HEK293 (cell line): ENCODE measurements around the gene FLNC.
A peak's percentile ranks its signal among the peaks of the same experiment; 100 is the strongest.

Experiments
- BCL11A ChIP-seq: fragments of 450-650 bp; formaldehyde crosslinking; IDR thresholded peaks from 2 replicates; pipeline ENCODE4 v1.5.1; 2016; ENCODE audit warnings: low read depth, missing biosample characterization, missing genetic modification characterization
- IKZF3 ChIP-seq: fragments of 450-650 bp; IDR thresholded peaks from 2 replicates; pipeline ENCODE4 v1.5.0; 2018; ENCODE audit warnings: missing biosample characterization, mild to moderate bottlenecking, missing genetic modification characterization, moderate library complexity
- MEIS1 ChIP-seq: sonication (generic); formaldehyde crosslinking; IDR thresholded peaks from 2 replicates; pipeline ENCODE4 v1.8.1; 2022; ENCODE audit warnings: missing genetic modification reagents, mild to moderate bottlenecking, borderline replicate concordance
- ZBTB1 ChIP-seq: fragments of 450-650 bp; formaldehyde crosslinking; IDR thresholded peaks from 2 replicates; pipeline ENCODE4 v1.5.1; 2016; ENCODE audit warnings: missing biosample characterization, missing genetic modification characterization
- ZFP37 ChIP-seq: fragments of 450-650 bp; formaldehyde crosslinking; IDR thresholded peaks from 2 replicates; pipeline ENCODE4 v1.5.1; 2016; ENCODE audit warnings: missing biosample characterization, missing genetic modification characterization
- ZNF157 ChIP-seq: fragments of 450-650 bp; formaldehyde crosslinking; IDR thresholded peaks from 2 replicates; pipeline ENCODE4 v1.5.1; 2016; ENCODE audit warnings: missing biosample characterization, missing genetic modification characterization
- ZNF302 ChIP-seq: fragments of 450-650 bp; formaldehyde crosslinking; IDR thresholded peaks from 2 replicates; pipeline ENCODE4 v1.5.1; 2016; ENCODE audit warnings: missing biosample characterization, missing genetic modification characterization, low read depth
- ZNF311 ChIP-seq: fragments of 450-650 bp; formaldehyde crosslinking; IDR thresholded peaks from 2 replicates; pipeline ENCODE4 v1.5.1; 2017; ENCODE audit warnings: missing biosample characterization, missing genetic modification characterization, borderline replicate concordance
- ZNF423 ChIP-seq: fragments of 450-650 bp; formaldehyde crosslinking; IDR thresholded peaks from 2 replicates; pipeline ENCODE4 v1.5.1; 2016; ENCODE audit warnings: missing biosample characterization, missing genetic modification characterization
- ZNF596 ChIP-seq: fragments of 450-650 bp; IDR thresholded peaks from 2 replicates; pipeline ENCODE4 v1.5.0; 2018; ENCODE audit warnings: missing biosample characterization, mild to moderate bottlenecking, missing genetic modification characterization, moderate library complexity
- ZNF621 ChIP-seq: fragments of 450-650 bp; formaldehyde crosslinking; IDR thresholded peaks from 2 replicates; pipeline ENCODE4 v1.5.1; 2017; ENCODE audit warnings: missing biosample characterization, missing genetic modification characterization
- ZNF645 ChIP-seq: fragments of 450-650 bp; formaldehyde crosslinking; IDR thresholded peaks from 2 replicates; pipeline ENCODE4; 2016; ENCODE audit warnings: missing biosample characterization, missing genetic modification characterization
- ZNF654 ChIP-seq: fragments of 450-650 bp; formaldehyde crosslinking; IDR thresholded peaks from 2 replicates; pipeline ENCODE4 v1.5.1; 2016; ENCODE audit warnings: low read depth, missing biosample characterization, missing genetic modification characterization
- ZSCAN5A ChIP-seq: fragments of 450-650 bp; formaldehyde crosslinking; IDR thresholded peaks from 2 replicates; pipeline ENCODE4 v1.5.1; 2016; ENCODE audit warnings: missing biosample characterization, missing genetic modification characterization
- TF ChIP-seq, protein P1 (sequence below): fragments of 450-650 bp; formaldehyde crosslinking; conservative IDR thresholded peaks from 2 replicates; pipeline ENCODE4 v1.5.1; 2016; ENCODE audit warnings: low read depth, missing biosample characterization, missing genetic modification characterization
- TF ChIP-seq, protein P2 (sequence below): fragments of 450-650 bp; formaldehyde crosslinking; IDR thresholded peaks from 2 replicates; pipeline ENCODE4 v1.5.1; 2017; ENCODE audit warnings: missing biosample characterization, missing genetic modification characterization
- TF ChIP-seq, protein P3 (sequence below): fragments of 450-650 bp; formaldehyde crosslinking; IDR thresholded peaks from 2 replicates; pipeline ENCODE4 v1.5.1; 2016; ENCODE audit warnings: missing biosample characterization, missing genetic modification characterization, borderline replicate concordance
- TF ChIP-seq, protein P4 (sequence below): fragments of 450-650 bp; formaldehyde crosslinking; IDR thresholded peaks from 2 replicates; pipeline ENCODE4 v1.5.1; 2016; ENCODE audit warnings: missing biosample characterization, missing genetic modification characterization
- TF ChIP-seq, protein P5 (sequence below): fragments of 450-650 bp; formaldehyde crosslinking; IDR thresholded peaks from 2 replicates; pipeline ENCODE4 v1.5.0; 2017; ENCODE audit warnings: missing biosample characterization, missing genetic modification characterization, borderline replicate concordance
- TF ChIP-seq, protein P6 (sequence below): fragments of 450-650 bp; formaldehyde crosslinking; IDR thresholded peaks from 2 replicates; pipeline ENCODE4 v1.5.1; 2017; ENCODE audit warnings: missing biosample characterization, missing genetic modification characterization

FLNC gene

GRCh38 chr7:128869138-128869943 lies 39.1 kb downstream of the FLNC start (continued):
- TF ChIP-seq, protein P1, sequence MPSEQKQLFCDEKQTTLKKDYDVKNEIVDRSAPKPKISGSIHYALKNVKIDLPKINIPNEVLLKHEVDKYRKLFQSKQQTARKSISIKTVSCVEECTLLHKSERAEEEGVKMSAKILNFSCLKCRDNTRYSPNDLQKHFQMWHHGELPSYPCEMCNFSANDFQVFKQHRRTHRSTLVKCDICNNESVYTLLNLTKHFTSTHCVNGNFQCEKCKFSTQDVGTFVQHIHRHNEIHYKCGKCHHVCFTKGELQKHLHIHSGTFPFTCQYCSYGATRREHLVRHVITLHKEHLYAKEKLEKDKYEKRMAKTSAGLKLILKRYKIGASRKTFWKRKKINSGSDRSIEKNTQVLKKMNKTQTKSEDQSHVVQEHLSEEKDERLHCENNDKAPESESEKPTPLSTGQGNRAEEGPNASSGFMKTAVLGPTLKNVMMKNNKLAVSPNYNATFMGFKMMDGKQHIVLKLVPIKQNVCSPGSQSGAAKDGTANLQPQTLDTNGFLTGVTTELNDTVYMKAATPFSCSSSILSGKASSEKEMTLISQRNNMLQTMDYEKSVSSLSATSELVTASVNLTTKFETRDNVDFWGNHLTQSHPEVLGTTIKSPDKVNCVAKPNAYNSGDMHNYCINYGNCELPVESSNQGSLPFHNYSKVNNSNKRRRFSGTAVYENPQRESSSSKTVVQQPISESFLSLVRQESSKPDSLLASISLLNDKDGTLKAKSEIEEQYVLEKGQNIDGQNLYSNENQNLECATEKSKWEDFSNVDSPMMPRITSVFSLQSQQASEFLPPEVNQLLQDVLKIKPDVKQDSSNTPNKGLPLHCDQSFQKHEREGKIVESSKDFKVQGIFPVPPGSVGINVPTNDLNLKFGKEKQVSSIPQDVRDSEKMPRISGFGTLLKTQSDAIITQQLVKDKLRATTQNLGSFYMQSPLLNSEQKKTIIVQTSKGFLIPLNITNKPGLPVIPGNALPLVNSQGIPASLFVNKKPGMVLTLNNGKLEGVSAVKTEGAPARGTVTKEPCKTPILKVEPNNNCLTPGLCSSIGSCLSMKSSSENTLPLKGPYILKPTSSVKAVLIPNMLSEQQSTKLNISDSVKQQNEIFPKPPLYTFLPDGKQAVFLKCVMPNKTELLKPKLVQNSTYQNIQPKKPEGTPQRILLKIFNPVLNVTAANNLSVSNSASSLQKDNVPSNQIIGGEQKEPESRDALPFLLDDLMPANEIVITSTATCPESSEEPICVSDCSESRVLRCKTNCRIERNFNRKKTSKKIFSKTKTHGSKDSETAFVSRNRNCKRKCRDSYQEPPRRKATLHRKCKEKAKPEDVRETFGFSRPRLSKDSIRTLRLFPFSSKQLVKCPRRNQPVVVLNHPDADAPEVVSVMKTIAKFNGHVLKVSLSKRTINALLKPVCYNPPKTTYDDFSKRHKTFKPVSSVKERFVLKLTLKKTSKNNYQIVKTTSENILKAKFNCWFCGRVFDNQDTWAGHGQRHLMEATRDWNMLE (tag by site-specific recombination) = no peak
- TF ChIP-seq, protein P2, sequence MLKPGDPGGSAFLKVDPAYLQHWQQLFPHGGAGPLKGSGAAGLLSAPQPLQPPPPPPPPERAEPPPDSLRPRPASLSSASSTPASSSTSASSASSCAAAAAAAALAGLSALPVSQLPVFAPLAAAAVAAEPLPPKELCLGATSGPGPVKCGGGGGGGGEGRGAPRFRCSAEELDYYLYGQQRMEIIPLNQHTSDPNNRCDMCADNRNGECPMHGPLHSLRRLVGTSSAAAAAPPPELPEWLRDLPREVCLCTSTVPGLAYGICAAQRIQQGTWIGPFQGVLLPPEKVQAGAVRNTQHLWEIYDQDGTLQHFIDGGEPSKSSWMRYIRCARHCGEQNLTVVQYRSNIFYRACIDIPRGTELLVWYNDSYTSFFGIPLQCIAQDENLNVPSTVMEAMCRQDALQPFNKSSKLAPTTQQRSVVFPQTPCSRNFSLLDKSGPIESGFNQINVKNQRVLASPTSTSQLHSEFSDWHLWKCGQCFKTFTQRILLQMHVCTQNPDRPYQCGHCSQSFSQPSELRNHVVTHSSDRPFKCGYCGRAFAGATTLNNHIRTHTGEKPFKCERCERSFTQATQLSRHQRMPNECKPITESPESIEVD (tag by site-specific recombination) = no peak
- TF ChIP-seq ZSCAN5A (tag by site-specific recombination) (no peak), ZFP37 (no peak), ZNF645 (tag by site-specific recombination) (no peak), ZNF302 (no peak), ZNF596 (tag by site-specific recombination) (no peak), ZNF311 (tag by site-specific recombination) (no peak), ZNF423 (no peak), ZBTB1 (tag by site-specific recombination) (no peak), MEIS1 (no peak), ZNF621 (tag by site-specific recombination) (no peak), ZNF654 (tag by site-specific recombination) (no peak), BCL11A (tag by site-specific recombination) (no peak), IKZF3 (tag by site-specific recombination) (peak; percentile 52; the same call in 1 of the 2 replicates), ZNF157 (no peak)
- TF ChIP-seq, protein P3, sequence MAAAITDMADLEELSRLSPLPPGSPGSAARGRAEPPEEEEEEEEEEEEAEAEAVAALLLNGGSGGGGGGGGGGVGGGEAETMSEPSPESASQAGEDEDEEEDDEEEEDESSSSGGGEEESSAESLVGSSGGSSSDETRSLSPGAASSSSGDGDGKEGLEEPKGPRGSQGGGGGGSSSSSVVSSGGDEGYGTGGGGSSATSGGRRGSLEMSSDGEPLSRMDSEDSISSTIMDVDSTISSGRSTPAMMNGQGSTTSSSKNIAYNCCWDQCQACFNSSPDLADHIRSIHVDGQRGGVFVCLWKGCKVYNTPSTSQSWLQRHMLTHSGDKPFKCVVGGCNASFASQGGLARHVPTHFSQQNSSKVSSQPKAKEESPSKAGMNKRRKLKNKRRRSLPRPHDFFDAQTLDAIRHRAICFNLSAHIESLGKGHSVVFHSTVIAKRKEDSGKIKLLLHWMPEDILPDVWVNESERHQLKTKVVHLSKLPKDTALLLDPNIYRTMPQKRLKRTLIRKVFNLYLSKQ (tag by site-specific recombination) = no peak
- TF ChIP-seq, protein P4, sequence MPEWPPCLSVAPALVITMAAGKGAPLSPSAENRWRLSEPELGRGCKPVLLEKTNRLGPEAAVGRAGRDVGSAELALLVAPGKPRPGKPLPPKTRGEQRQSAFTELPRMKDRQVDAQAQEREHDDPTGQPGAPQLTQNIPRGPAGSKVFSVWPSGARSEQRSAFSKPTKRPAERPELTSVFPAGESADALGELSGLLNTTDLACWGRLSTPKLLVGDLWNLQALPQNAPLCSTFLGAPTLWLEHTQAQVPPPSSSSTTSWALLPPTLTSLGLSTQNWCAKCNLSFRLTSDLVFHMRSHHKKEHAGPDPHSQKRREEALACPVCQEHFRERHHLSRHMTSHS (tag by site-specific recombination) = no peak
- TF ChIP-seq, protein P5, sequence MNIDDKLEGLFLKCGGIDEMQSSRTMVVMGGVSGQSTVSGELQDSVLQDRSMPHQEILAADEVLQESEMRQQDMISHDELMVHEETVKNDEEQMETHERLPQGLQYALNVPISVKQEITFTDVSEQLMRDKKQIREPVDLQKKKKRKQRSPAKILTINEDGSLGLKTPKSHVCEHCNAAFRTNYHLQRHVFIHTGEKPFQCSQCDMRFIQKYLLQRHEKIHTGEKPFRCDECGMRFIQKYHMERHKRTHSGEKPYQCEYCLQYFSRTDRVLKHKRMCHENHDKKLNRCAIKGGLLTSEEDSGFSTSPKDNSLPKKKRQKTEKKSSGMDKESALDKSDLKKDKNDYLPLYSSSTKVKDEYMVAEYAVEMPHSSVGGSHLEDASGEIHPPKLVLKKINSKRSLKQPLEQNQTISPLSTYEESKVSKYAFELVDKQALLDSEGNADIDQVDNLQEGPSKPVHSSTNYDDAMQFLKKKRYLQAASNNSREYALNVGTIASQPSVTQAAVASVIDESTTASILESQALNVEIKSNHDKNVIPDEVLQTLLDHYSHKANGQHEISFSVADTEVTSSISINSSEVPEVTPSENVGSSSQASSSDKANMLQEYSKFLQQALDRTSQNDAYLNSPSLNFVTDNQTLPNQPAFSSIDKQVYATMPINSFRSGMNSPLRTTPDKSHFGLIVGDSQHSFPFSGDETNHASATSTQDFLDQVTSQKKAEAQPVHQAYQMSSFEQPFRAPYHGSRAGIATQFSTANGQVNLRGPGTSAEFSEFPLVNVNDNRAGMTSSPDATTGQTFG (tag by site-specific recombination) = no peak
- TF ChIP-seq, protein P6, sequence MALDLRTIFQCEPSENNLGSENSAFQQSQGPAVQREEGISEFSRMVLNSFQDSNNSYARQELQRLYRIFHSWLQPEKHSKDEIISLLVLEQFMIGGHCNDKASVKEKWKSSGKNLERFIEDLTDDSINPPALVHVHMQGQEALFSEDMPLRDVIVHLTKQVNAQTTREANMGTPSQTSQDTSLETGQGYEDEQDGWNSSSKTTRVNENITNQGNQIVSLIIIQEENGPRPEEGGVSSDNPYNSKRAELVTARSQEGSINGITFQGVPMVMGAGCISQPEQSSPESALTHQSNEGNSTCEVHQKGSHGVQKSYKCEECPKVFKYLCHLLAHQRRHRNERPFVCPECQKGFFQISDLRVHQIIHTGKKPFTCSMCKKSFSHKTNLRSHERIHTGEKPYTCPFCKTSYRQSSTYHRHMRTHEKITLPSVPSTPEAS (tag by site-specific recombination) = no peak
